Panc1 (cell line): ENCODE results near the gene TMEM134.

Source experiments
- CTCF ChIP-seq: fragments of 450-650 bp; IDR thresholded peaks from 2 replicates; pipeline ENCODE4 v1.5.1; 2017; ENCODE audit warnings: mild to moderate bottlenecking
- POLR2AphosphoS5 ChIP-seq: IDR thresholded peaks from 2 replicates; pipeline ENCODE4 v1.6.1; 2012; ENCODE audit warnings: mild to moderate bottlenecking, low read depth, low read length, moderate library complexity
- REST ChIP-seq, 2 experiments: IDR thresholded peaks; 2 replicates each; pipeline ENCODE4 v1.6.1; 2011 to 2012; ENCODE audit warnings: low read depth in 2 of 2, control low read depth in 1 of 2, low read length in 1 of 2, mild to moderate bottlenecking in 1 of 2, moderate library complexity in 1 of 2; ENCODE audit not compliant: insufficient read depth in 1 of 2
- SIN3A ChIP-seq: IDR thresholded peaks from 2 replicates; pipeline ENCODE4 v1.6.1; 2012; ENCODE audit warnings: low read depth, mild to moderate bottlenecking, low read length, moderate library complexity, borderline replicate concordance; ENCODE audit not compliant: insufficient read depth
- TCF7L2 ChIP-seq: IDR thresholded peaks from 2 replicates; pipeline ENCODE4 v1.6.1; 2011; ENCODE audit warnings: mild to moderate bottlenecking, low read depth, low read length, inconsistent platforms

DNA sequence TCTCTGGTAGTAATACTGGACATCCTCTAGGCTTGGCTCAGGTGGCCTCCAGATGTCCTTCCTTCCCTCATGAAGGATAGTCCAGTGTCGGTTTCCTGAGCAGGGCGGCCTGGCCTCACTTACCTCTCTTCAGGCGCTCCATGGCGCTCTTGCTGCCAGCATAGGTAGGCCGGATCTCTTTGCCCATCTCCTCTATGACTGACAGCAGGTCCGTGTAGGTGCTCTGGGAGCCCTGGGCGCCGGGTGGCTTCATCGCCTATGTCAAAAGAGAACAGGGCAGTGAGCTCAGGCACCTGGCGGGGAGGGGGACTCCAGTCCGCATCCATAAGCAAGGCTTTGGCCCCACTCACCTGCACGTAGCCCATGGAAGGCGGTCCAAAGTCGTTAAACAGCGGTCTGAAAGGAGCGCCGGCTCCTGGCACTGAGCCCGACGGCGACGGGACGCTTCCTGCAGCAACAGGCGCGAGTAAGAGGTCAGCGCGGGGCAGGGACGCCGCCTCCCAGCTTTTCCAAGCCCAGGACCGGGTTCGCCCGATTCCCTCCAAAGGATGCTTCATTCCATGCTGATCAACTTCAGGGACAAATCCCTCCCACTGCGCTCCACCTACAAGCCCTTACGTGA is 38.3 kb upstream of the TMEM134 start:
- no peak for TF ChIP-seq POLR2AphosphoS5
- no peak for TF ChIP-seq CTCF
- TF ChIP-seq SIN3A, result no peak
- no peak for TF ChIP-seq TCF7L2
- no peak for TF ChIP-seq REST (IDR thresholded peaks at IDR 0.05; ENCODE audit: insufficient read depth in 1 of 2, low read depth in 2 of 2, low read length in 1 of 2)
